ENCODE data around the gene LEFTY1.
"Not testable (repeated sequence)": the region's sequence is repeated elsewhere in the genome, so short reads cannot be mapped to it uniquely, and the experiment has no call there.

Gene LEFTY1

GRCh38 chr1:225888898-225889601 lies at the start of gene LEFTY1:
Gene LEFTY1 (minus strand): TSS chr1:225889146. CDS start chr1:225889066, 80 bp downstream.
- DNase-seq: no peak

GRCh38 chr1:225937048-225937968 lies 48.4 kb upstream of the LEFTY1 start:
- DNase-seq: no peak

- no peak for DNase-seq
These were observed 47.6 kb upstream of the LEFTY1 start for GRCh38 chr1:225936523-225936922.

GRCh38 chr1:225936086-225936485 lies 47.1 kb upstream of the LEFTY1 start:
- DNase-seq: not testable (repeated sequence)

- DNase-seq: no peak
These were observed 45.8 kb upstream of the LEFTY1 start for GRCh38 chr1:225934711-225935110.

GRCh38 chr1:225933072-225933471 lies 44.1 kb upstream of the LEFTY1 start:
- DNase-seq: no peak

GRCh38 chr1:225931270-225932136 lies 42.6 kb upstream of the LEFTY1 start:
- DNase-seq: no peak

- no peak for DNase-seq
These were observed 41.6 kb upstream of the LEFTY1 start for GRCh38 chr1:225930566-225930965.

- not testable (repeated sequence) for DNase-seq
These were observed 40.5 kb upstream of the LEFTY1 start for GRCh38 chr1:225929462-225929861.

GRCh38 chr1:225928186-225929175 lies 39.5 kb upstream of the LEFTY1 start:
- peak; percentile 54 for DNase-seq

GRCh38 chr1:225926551-225927113 lies 37.7 kb upstream of the LEFTY1 start:
- no peak for DNase-seq

GRCh38 chr1:225923692-225924555 lies 35.0 kb upstream of the LEFTY1 start, which contains the start of gene PYCR2:
Gene PYCR2 (minus strand): TSS chr1:225924250. CDS start chr1:225924110, 140 bp downstream.
- DNase-seq: peak; percentile 95

- DNase-seq: no peak
These were observed 34.4 kb upstream of the LEFTY1 start for GRCh38 chr1:225923381-225923691.

- no peak for DNase-seq
These were observed 33.1 kb upstream of the LEFTY1 start for GRCh38 chr1:225921734-225922709.

- DNase-seq: peak; percentile 63
These were observed 31.0 kb upstream of the LEFTY1 start for GRCh38 chr1:225919906-225920305.

GRCh38 chr1:225918280-225918679 lies 29.3 kb upstream of the LEFTY1 start:
- no peak for DNase-seq

- DNase-seq: no peak
These were observed 28.6 kb upstream of the LEFTY1 start for GRCh38 chr1:225917536-225917935.

- no peak for DNase-seq
These were observed 28.2 kb upstream of the LEFTY1 start for GRCh38 chr1:225917101-225917500.

GRCh38 chr1:225915538-225915991 lies 26.6 kb upstream of the LEFTY1 start:
- no peak for DNase-seq
